ENCODE results near the gene LRRN1.

LRRN1 gene

DNA sequence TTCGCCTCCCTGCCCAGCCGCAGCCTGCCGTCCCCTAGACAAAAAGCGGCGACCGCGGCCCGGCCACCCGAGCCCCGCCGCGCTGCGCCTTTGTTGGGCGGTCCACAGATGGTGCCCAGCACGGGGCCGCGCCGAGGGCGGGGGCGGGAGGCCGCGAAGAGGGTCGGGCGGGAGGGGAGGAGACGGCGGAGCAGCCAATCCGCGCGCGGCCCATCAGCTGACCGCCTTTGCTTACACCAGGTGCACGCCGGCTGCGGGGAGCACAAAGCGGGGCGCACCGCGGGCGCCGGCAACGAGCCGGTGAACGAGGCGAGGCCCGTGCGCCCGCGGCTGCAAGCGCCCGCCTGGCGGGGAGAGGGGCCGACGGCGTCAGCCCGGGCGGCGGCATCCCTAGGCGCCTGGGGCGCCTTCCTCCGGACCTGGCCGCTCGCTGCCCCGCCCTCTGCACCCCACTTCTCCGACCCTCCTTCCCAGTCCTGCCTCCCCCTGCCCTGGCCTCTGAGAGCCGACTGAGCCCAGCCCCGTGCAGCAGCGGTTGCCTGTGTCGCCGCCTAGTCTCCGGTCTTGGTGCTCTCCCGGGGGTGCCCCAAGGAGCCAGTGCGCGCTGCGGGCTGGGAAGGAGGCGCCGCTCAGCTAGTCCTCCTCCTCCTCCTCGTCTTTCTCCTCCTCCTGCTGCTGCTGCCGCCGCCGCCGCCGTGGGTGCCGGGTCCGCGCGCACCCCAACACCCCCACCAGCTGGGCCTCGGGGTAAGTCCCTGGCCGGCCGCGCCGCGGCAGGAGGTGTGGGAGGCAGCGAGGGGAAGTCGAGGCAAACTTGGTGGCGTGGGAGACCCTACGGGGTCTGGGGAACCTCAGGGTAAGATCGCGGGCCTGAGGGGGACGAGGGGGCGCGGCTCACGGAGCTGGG, at the start of gene LRRN1:
Gene LRRN1 (plus strand): TSS at position 259 of the 907 bp plus-strand sequence. CDS start 45,211 bp downstream, outside the sequence.
- H3K27ac ChIP-seq = no peak within 1 kb of the TSS
- CTCF ChIA-PET = no interaction called here
- TF ChIP-seq CTCF (conservative IDR thresholded peaks at IDR 0.05; ENCODE audit: low read depth) = no peak
- DNase-seq (ENCODE audit: low spot score) = no peak
- POLR2A ChIA-PET (ENCODE audit: low non-redundant PET) = no interaction called here

DNA sequence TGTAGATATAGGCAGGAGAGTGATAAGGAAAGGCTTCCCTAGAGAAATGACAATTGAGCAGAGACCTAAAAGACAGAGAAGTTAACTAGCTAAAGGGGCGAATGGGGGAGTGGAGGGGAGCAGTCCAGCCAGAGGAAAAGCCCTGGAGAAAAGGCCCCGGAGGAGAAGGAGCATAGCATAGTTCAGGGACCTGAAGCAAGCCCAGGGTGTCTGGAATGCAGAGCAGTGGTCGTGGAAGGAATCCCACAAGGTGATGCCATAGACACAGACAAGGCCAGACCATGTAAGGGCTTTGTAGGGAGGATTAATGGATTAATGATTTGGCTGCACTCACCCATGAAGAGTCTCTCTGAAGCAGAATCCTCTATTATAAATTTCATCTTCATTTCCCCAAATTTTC, 45.8 kb upstream of the LRRN1 start:
- ChIA-PET POLR2A (ENCODE audit: low non-redundant PET) (no interaction called here), CTCF (no interaction called here)
- no peak for TF ChIP-seq CTCF (conservative IDR thresholded peaks at IDR 0.05; ENCODE audit: low read depth)
- no peak for DNase-seq (ENCODE audit: low spot score)
- H3K27ac ChIP-seq = no peak overlapping the region

GRCh38 chr3:3765661-3766060, 33.6 kb upstream of the LRRN1 start:
- no peak for TF ChIP-seq CTCF (conservative IDR thresholded peaks at IDR 0.05; ENCODE audit: low read depth)
- H3K27ac ChIP-seq = no peak overlapping the region
- no peak for DNase-seq (ENCODE audit: low spot score)
- POLR2A ChIA-PET (ENCODE audit: low non-redundant PET) = no interaction called here
- CTCF ChIA-PET = no interaction called here

DNA sequence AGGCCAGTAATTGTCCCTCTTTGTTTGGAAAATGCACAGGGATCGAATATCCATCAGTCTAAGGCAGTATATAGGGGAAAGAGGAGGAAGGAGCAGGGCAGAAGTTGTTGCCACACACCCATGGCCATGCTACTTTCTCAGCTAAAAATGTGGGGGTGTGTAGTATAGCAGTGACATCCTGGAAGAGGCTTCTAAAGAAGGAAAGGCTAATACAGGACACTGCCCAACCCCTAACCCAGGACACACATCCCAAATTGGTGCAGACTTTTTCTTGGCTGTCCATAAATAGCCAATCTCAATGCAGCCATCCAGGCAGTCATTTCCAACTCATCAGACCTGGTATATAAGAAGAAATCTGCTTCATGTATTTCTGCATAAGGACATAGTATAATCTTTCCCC, 33.1 kb upstream of the LRRN1 start:
- CTCF ChIA-PET = no interaction called here
- POLR2A ChIA-PET (ENCODE audit: low non-redundant PET) = no interaction called here
- H3K27ac ChIP-seq = no peak overlapping the region
- TF ChIP-seq CTCF (conservative IDR thresholded peaks at IDR 0.05; ENCODE audit: low read depth) = no peak
- DNase-seq (ENCODE audit: low spot score) = no peak

GRCh38 chr3:3771094-3771493, 28.1 kb upstream of the LRRN1 start:
- no peak for TF ChIP-seq CTCF (conservative IDR thresholded peaks at IDR 0.05; ENCODE audit: low read depth)
- DNase-seq (ENCODE audit: low spot score) = no peak
- H3K27ac ChIP-seq = no peak overlapping the region
- ChIA-PET CTCF (no interaction called here), POLR2A (ENCODE audit: low non-redundant PET) (no interaction called here)

- DNase-seq (ENCODE audit: low spot score) = no peak
- ChIA-PET POLR2A (ENCODE audit: low non-redundant PET) (no interaction called here), CTCF (no interaction called here)
- H3K27ac ChIP-seq = no peak overlapping the region
- no peak for TF ChIP-seq CTCF (conservative IDR thresholded peaks at IDR 0.05; ENCODE audit: low read depth)
These were observed 27.7 kb upstream of the LRRN1 start for GRCh38 chr3:3771567-3771966.

Data from RWPE1 (cell line).